Neural progenitor cell (in vitro differentiated cells): ENCODE data around the gene TMEM205.

Experiments
- CTCF ChIP-seq: fragments of 200-600 bp; sonication (generic); IDR thresholded peaks from 2 replicates; pipeline ENCODE4 v1.5.1; 2017; ENCODE audit warnings: antibody characterized with exemption, mild to moderate bottlenecking
- EZH2 ChIP-seq: fragments of 200-600 bp; sonication (generic); IDR thresholded peaks from 2 replicates; pipeline ENCODE4 v1.6.1; 2017; ENCODE audit warnings: antibody characterized with exemption, mild to moderate bottlenecking, moderate library complexity
- EZH2phosphoT487 ChIP-seq: fragments of 200-600 bp; sonication (generic); IDR thresholded peaks from 2 replicates; pipeline ENCODE4 v1.6.1; 2017; ENCODE audit warnings: antibody characterized with exemption

DNA sequence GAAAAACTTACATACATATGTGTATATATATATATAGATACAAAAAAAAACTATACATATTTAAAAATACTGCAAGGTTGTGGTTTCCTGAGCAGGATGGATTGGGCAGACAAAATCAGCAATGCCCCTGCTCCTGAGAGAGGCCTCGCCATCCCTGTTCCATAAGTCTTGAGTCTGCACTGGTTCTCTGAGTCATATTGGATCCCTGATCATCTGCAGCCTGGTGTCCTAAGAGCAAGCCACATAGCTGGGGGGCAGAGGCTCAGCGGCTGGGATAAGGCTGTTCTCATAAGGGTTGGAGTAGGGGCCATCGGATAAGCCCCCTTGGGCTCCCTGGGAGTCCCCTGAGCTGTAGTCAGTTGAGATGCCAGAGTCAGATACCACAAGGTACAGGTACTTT lies 31.7 kb upstream of the TMEM205 start:
- no peak for TF ChIP-seq EZH2
- TF ChIP-seq CTCF, result no peak
- no peak for TF ChIP-seq EZH2phosphoT487
